Neural cell (in vitro differentiated cells): ENCODE measurements around the gene HSPA12A.

Experiments used
- EP300 ChIP-seq: fragments of 450-650 bp; conservative IDR thresholded peaks from 2 replicates; pipeline ENCODE4 v1.6.1; 2014; ENCODE audit warnings: antibody characterized with exemption, mild to moderate bottlenecking, moderate library complexity; ENCODE audit not compliant: poor library complexity, severe bottlenecking
- EZH2 ChIP-seq: fragments of 200-600, 300-800 bp; shearing (Covaris generic), sonication (generic); IDR thresholded peaks from 2 replicates; pipeline ENCODE4 v1.6.1; 2014; ENCODE audit warnings: antibody characterized with exemption, low read length, borderline replicate concordance, mild to moderate bottlenecking; ENCODE audit not compliant: insufficient read depth, poor library complexity, severe bottlenecking
- MXI1 ChIP-seq: fragments of 450-650 bp; conservative IDR thresholded peaks from 2 replicates; pipeline ENCODE4 v1.6.1; 2014; ENCODE audit warnings: antibody characterized with exemption, mild to moderate bottlenecking; ENCODE audit not compliant: poor library complexity, severe bottlenecking
- POLR2AphosphoS5 ChIP-seq: IDR thresholded peaks from 2 replicates; pipeline ENCODE4 v1.6.1; 2012
- RAD21 ChIP-seq: fragments of 450-650 bp; conservative IDR thresholded peaks from 2 replicates; pipeline ENCODE4 v1.6.1; 2014; ENCODE audit warnings: antibody characterized with exemption, mild to moderate bottlenecking, moderate library complexity
- TF ChIP-seq, protein P1 (sequence below): fragments of 450-650 bp; IDR thresholded peaks from 2 replicates; pipeline ENCODE4 v1.5.1; 2014; ENCODE audit warnings: antibody characterized with exemption, mild to moderate bottlenecking, moderate library complexity; ENCODE audit not compliant: poor library complexity, severe bottlenecking
- TF ChIP-seq, protein P2 (sequence below): IDR thresholded peaks from 2 replicates; pipeline ENCODE4 v1.6.1; 2012; ENCODE audit warnings: borderline replicate concordance

DNA sequence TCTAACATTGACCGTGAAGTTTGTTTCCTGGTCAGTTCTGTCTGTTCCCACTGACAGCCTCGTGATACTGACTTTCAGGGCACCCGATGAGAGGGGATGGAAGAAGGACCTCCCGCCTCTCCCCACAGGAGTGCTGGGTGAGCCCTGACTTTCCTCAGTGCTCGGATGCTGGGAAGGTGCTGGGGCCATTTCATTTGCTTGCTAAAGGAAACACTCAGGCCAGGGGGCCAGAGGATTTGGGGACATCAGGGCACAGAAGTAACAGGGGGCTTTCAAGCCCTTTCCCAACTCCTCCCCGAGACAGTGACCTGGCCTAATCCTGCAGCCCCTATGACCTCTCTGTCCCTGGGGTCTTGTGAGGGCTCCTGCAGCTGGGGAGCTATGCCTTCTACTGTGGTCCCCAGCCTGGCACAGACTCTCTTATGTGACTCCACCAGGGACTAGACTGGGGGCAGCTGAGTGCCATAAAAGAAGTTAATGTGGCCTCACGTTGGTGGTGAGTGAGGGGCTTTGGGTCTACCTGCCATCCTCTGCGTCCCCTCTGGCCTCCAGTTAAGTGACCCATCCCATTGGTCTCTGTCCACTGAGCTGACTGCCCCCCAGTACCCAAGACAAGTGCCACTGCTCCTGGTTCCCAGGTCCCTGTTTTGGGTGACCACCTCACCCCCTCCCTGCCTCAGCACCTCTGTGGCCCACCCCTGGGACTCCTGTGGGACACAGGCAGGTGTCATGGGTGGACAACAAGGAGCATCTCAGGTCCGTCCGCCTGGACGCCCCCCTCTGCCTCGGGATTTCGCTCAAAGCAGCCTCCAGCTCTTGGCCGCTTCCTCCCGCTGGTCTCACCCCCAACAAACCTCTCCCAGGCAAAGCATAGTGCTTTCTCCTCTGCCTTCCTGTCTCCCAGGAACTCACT lies 33.4 kb upstream of the HSPA12A start:
- TF ChIP-seq, protein P1, sequence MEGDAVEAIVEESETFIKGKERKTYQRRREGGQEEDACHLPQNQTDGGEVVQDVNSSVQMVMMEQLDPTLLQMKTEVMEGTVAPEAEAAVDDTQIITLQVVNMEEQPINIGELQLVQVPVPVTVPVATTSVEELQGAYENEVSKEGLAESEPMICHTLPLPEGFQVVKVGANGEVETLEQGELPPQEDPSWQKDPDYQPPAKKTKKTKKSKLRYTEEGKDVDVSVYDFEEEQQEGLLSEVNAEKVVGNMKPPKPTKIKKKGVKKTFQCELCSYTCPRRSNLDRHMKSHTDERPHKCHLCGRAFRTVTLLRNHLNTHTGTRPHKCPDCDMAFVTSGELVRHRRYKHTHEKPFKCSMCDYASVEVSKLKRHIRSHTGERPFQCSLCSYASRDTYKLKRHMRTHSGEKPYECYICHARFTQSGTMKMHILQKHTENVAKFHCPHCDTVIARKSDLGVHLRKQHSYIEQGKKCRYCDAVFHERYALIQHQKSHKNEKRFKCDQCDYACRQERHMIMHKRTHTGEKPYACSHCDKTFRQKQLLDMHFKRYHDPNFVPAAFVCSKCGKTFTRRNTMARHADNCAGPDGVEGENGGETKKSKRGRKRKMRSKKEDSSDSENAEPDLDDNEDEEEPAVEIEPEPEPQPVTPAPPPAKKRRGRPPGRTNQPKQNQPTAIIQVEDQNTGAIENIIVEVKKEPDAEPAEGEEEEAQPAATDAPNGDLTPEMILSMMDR, result no peak
- TF ChIP-seq MXI1, result no peak
- no peak for TF ChIP-seq RAD21
- TF ChIP-seq EZH2, result no peak
- TF ChIP-seq, protein P2, sequence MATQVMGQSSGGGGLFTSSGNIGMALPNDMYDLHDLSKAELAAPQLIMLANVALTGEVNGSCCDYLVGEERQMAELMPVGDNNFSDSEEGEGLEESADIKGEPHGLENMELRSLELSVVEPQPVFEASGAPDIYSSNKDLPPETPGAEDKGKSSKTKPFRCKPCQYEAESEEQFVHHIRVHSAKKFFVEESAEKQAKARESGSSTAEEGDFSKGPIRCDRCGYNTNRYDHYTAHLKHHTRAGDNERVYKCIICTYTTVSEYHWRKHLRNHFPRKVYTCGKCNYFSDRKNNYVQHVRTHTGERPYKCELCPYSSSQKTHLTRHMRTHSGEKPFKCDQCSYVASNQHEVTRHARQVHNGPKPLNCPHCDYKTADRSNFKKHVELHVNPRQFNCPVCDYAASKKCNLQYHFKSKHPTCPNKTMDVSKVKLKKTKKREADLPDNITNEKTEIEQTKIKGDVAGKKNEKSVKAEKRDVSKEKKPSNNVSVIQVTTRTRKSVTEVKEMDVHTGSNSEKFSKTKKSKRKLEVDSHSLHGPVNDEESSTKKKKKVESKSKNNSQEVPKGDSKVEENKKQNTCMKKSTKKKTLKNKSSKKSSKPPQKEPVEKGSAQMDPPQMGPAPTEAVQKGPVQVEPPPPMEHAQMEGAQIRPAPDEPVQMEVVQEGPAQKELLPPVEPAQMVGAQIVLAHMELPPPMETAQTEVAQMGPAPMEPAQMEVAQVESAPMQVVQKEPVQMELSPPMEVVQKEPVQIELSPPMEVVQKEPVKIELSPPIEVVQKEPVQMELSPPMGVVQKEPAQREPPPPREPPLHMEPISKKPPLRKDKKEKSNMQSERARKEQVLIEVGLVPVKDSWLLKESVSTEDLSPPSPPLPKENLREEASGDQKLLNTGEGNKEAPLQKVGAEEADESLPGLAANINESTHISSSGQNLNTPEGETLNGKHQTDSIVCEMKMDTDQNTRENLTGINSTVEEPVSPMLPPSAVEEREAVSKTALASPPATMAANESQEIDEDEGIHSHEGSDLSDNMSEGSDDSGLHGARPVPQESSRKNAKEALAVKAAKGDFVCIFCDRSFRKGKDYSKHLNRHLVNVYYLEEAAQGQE, result no peak
- TF ChIP-seq POLR2AphosphoS5, result no peak
- no peak for TF ChIP-seq EP300
